Mucosa of descending colon (tissue), 3 donors: ENCODE results near the gene CNIH3. TPM values are rescaled to one million over a fixed set of nuclear protein-coding genes. Genes with fewer than 3 reads are reported as not detected.

ENCODE experiments used
- ATAC-seq: fragments of 200-7000 bp; cut with Tn5 transposase; one replicate; pipeline ENCODE4 v1.9.1; 2020; ENCODE audit warnings: mild to moderate bottlenecking, moderate library complexity
- DNase-seq, 3 donors: peaks; one replicate each; pipeline ENCODE4 v3.0.0-alpha.2; 2020
- H3K36me3 ChIP-seq: fragments of 200-600 bp; one replicate; pipeline ENCODE4 v1.8.0; 2021; ENCODE audit warnings: low read depth, mild to moderate bottlenecking
- H3K4me1 ChIP-seq: fragments of 200-600 bp; one replicate; pipeline ENCODE4 v1.8.0; 2021; ENCODE audit warnings: low read depth, mild to moderate bottlenecking
- H3K4me3 ChIP-seq: fragments of 200-600 bp; one replicate; pipeline ENCODE4 v1.8.0; 2021; ENCODE audit warnings: mild to moderate bottlenecking
- H3K9me3 ChIP-seq: fragments of 200-600 bp; one replicate; pipeline ENCODE4 v1.8.0; 2021; ENCODE audit warnings: mild to moderate bottlenecking
- intact Hi-C, 2 donors: fragments of 100-400 bp; cut with DNase I in 1 of 2; cut with micrococcal nuclease in 1 of 2; formaldehyde crosslinking; loops; one replicate each; pipeline versions ENCODE4 v1.11.0 to v1.11.1; 2022; cut with DNase I, micrococcal nuclease
- total RNA-seq, 3 donors: library from RNA; stranded (reverse); fragmentation: NEBNext Ultra II Directional in 2 of 3; extraction: Animal tissue kit (Norgen Biotek cat#: 25700) in 2 of 3; gene quantifications; one replicate each; pipeline versions ENCODE4 v1.2.1 to v1.2.4, GENCODE V29; 2021 to 2023
- TF ChIP-seq, protein P1 (sequence below): fragments of 200-600 bp; IDR thresholded peaks from one replicate; pipeline ENCODE4 v1.8.0; 2022; ENCODE audit warnings: antibody characterized with exemption, mild to moderate bottlenecking
- donor health status: DM: no; HTN: no; CAD: no; lungs with moderate emphysema.
- donor health status: DM: no; HTN: no; CAD: no.
- donor health status: DM: no; HTN: yes; CAD: no.

The CNIH3 gene
- total RNA-seq, 3 donors from 2014 or later: 1.0 to 2.5 (median 1.1) TPM

DNA sequence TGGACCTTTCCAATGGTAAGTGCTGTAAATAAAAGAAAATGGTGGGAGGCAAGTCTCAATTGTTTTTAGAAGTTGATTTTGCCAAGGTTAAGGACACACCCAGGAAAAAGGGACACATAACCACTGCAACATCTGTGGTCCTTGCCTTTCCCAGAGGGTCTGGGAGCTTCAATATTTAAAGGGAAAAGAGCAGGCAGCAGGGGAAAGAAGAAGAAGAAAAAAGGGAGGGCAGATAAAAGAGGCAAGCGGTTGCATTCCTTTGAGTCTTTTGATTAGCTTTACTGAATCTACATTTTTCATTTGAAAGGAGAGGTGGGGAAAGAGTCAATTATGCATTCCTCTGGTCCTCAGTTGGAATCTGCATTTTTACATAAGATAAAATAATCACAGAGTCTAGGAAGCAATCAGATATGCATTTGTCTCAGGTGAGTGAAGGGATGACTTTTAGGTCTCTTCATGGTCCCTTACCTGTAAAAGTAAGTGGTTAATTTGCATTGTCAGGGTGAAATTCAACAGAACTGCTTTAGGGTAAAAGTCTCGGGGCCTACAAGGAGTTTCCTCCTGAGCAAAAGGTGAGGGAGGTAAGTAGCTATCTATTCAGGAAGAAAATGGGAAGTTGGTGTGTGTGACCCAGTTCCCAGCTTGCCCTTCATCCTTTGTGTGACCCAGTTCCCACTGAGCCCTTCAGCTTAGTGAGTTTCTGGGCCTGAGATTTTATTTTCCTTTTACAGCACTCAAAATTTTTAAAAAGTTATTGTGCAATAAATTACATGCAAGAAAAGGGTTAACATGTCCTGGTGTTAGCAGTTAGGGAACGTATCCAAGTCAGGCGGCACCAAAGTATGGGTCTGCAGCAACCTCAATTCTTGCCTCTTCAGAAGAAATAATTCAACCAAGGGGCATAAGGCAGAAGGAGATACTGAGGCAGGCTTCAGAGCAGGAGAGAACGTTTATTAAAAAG is 8.6 kb upstream of the CNIH3 start:
- DNase-seq (no peak), ATAC-seq (no peak)
- TF ChIP-seq, protein P1, sequence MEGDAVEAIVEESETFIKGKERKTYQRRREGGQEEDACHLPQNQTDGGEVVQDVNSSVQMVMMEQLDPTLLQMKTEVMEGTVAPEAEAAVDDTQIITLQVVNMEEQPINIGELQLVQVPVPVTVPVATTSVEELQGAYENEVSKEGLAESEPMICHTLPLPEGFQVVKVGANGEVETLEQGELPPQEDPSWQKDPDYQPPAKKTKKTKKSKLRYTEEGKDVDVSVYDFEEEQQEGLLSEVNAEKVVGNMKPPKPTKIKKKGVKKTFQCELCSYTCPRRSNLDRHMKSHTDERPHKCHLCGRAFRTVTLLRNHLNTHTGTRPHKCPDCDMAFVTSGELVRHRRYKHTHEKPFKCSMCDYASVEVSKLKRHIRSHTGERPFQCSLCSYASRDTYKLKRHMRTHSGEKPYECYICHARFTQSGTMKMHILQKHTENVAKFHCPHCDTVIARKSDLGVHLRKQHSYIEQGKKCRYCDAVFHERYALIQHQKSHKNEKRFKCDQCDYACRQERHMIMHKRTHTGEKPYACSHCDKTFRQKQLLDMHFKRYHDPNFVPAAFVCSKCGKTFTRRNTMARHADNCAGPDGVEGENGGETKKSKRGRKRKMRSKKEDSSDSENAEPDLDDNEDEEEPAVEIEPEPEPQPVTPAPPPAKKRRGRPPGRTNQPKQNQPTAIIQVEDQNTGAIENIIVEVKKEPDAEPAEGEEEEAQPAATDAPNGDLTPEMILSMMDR: no peak
- H3K9me3 ChIP-seq: no peaks in the 10 kb centered on the region
- no peaks in the 10 kb centered on the region for H3K36me3 ChIP-seq
- no peaks in the 10 kb centered on the region for H3K4me1 ChIP-seq
- no peak overlapping the region for H3K4me3 ChIP-seq
- intact Hi-C loops: no loop called here

- H3K4me3 ChIP-seq: no peak overlapping the region
- no peaks in the 10 kb centered on the region for H3K9me3 ChIP-seq
- H3K4me1 ChIP-seq: no peaks in the 10 kb centered on the region
- intact Hi-C loops: no loop called here
- TF ChIP-seq, protein P1: no peak
- DNase-seq (no peak), ATAC-seq (no peak)
- no peaks in the 10 kb centered on the region for H3K36me3 ChIP-seq
These were observed 6.8 kb upstream of the CNIH3 start for GRCh38 chr1:224609333-224609732.

DNA sequence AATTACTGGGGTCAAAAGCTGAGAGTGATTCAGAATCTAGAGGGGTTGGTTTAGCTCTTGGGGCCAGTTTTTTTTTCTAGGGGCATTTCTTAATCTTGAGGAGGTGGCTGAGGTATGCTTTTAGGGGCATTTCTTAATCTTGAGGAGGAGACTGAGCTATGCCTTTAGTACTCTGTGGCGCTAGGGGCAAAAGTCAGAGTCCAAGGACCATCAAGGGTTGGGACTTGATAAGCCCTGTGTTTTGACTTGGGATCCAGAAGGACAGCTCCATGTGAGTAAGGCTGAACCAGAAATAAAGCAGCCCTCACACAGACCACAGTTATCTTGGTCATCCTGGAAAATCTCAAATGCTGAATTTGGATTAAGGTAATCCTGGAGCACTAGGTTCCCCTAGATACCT is 3.9 kb upstream of the CNIH3 start:
- Histone ChIP-seq H3K9me3 (no peaks in the 10 kb centered on the region), H3K4me1 (peaks cover 10% of the 10 kb centered on the region), H3K4me3 (no peak overlapping the region), H3K36me3 (no peaks in the 10 kb centered on the region)
- TF ChIP-seq, protein P1: no peak
- DNase-seq: no peak
- ATAC-seq: no peak
- intact Hi-C loops: no loop called here

DNA sequence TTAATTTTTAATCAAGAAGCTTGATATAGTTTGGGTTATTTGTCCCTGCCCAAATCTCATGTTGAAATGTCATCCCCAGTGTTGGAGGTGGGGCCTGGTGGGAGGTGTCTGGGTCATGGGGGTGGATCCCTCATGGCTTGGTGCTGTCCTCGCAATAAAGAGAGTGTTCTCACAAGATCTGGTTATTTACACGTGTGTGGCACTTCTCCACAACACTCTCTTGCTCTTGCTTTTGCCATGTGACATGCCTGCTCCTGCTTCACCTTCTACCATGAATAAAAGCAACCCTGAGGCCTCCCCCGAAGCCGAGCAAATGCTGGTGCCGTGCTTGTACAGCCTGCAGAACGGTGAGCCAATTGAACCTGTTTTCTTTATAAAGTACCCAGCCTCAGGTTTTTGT is 2.6 kb upstream of the CNIH3 start:
- Histone ChIP-seq H3K4me1 (peaks cover 10% of the 10 kb centered on the region), H3K4me3 (no peak overlapping the region), H3K36me3 (no peaks in the 10 kb centered on the region), H3K9me3 (no peaks in the 10 kb centered on the region)
- TF ChIP-seq, protein P1: no peak
- DNase-seq (no peak), ATAC-seq (no peak)
- intact Hi-C loops: no loop called here

- peaks cover 10% of the 10 kb centered on the region for H3K4me1 ChIP-seq
- ATAC-seq (no peak), DNase-seq (no peak)
- H3K4me3 ChIP-seq: no peak overlapping the region
- H3K36me3 ChIP-seq: no peaks in the 10 kb centered on the region
- TF ChIP-seq, protein P1: no peak
- H3K9me3 ChIP-seq: no peaks in the 10 kb centered on the region
- intact Hi-C loops: no loop called here
These were observed 766 bp downstream of the CNIH3 start for GRCh38 chr1:224616756-224617409.
